GM19438 (cell line): Measurements from ENCODE around the gene CLDN4.
"Not testable (repeated sequence)": the region's sequence is repeated elsewhere in the genome, so short reads cannot be mapped to it uniquely, and the experiment has no call there.

Source experiments
- ATAC-seq: cut with Tn5 transposase; IDR thresholded peaks from one replicate; pipeline ENCODE4 v1.9.1; 2021; ENCODE audit warnings: low read depth; ENCODE audit not compliant: unreplicated experiment

CLDN4 gene

DNA sequence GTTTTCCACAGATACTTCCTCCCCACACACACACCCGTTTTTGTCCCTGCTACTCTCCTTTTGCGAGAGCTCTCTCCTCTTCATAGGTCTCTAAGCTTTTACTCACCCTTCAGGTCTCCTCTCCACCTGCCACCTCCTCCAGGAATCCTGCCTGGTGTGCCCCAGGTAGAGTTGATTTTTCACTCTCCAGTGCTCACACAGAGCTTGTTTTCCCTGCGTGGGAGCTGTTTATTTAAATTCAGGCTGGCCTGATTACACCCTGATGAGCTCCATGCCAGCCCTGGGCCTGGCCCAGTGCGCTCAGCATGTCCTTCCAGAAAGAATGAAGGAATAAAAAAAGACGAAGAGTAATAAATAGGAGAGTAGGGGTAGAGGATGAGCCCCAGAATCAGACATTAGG lies 7.5 kb upstream of the CLDN4 start:
- no peak for ATAC-seq

DNA sequence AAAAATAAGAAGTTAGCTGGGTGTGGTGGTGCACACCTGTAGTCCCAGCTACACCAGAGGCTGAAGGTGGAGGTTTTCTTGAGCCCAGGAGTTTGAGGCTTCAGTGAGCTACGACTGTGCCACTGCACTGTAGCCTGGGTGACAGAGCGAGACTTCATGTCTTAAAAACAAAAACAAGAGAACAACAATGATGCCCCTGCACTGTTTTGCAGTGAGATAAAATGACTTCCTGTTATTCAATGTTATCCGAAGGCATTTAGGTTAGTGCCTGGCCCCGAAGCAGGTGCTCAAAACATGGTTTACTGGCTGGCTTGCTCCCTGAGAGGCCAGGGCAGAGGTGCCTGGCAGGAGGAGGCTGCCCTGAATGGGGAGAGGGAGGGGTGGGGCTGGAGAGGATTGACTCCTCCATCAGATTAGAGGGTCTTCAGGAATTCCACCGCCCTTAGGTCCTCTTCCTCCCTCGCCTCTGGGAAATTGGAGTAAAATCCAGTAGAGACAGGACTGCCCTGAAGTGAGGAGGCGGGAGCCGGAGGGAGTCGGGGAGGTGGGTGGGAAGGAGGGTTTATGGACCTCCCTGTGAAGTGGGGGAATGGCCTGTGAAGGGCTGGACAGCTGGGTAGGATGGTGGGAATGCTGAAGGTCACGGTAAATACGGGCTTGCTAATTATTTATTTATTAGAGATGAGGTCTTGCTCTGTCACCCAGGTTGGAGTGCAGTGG lies 6.8 kb upstream of the CLDN4 start:
- no peak for ATAC-seq

DNA sequence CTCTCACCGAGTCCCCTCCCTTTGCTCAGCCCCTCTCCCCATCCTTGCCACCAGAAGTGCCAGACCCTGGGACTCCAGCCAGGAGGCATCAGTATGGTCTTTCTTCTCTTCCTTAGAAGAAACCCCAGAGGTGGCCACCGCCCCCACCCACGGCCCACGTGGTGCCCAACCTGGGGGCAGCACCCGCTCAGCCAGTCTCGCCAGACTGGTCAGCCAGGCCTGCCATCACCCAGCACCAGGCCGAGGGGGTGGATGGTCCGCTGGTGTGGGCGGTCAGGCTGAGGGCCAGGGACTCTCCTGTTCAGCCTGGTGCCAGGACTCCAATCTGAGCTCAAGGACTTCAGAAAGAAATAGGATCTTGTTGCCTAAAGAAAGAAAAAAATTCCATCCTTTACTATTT lies 5.8 kb upstream of the CLDN4 start:
- ATAC-seq, result no peak

GRCh38 chr7:73827567-73828106 lies 3.2 kb upstream of the CLDN4 start:
- ATAC-seq, result no peak

DNA sequence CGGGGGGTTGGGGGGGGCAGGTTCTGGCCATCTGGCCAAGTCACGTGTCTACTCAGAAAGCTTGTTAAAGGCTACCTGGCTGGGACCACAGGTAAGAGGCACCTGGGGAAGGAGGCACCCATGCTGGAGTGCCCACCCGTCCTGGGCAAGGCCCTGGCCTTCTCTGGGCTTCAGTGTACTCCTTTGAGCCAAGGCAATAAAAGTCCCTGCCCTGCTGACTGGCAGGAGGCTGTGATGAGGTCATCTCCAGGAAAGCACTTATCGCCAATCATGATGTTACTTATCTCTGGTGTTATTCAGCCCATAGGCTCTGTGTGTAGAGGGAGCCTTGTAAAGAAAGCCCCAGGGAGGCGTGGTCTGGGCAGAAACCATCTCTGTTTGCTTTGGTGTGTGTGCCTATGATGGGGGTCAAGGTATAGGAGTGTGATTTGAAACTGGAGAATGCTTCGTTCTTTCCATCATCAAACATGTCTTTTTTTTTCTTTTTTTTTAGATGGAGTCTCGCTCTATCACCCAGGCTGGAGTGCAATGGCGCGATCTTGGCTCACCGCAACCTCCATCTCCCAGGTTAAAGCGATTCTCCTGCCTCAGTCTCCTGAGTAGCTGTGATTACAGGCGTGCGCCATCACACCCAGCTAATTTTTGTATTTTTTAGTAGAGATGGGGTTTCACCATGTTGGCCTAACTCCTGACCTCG lies 2.5 kb upstream of the CLDN4 start:
- no peak for ATAC-seq

- ATAC-seq, result no peak
Observed at GRCh38 chr7:73828972-73829371, 1.8 kb upstream of the CLDN4 start.

DNA sequence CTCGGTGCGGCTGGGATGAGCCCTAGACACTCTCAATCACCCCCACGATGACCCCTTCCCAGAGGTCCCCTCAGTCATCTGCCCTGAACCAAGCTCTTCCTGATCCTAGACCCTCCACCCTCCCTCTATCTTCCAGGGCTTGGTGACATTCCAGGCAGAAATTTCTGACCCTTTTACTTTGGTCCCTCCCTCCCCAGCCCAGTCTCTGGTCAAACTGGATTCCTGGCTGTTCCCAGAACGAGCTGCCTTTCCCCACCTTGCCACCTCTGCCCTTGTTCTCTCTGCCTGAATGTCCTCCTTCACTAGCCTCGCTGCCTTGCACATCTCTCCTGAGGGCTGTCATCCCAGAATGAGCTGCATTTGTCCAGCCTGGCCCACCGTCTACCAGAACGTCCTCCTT lies 1.3 kb upstream of the CLDN4 start:
- ATAC-seq, result no peak

DNA sequence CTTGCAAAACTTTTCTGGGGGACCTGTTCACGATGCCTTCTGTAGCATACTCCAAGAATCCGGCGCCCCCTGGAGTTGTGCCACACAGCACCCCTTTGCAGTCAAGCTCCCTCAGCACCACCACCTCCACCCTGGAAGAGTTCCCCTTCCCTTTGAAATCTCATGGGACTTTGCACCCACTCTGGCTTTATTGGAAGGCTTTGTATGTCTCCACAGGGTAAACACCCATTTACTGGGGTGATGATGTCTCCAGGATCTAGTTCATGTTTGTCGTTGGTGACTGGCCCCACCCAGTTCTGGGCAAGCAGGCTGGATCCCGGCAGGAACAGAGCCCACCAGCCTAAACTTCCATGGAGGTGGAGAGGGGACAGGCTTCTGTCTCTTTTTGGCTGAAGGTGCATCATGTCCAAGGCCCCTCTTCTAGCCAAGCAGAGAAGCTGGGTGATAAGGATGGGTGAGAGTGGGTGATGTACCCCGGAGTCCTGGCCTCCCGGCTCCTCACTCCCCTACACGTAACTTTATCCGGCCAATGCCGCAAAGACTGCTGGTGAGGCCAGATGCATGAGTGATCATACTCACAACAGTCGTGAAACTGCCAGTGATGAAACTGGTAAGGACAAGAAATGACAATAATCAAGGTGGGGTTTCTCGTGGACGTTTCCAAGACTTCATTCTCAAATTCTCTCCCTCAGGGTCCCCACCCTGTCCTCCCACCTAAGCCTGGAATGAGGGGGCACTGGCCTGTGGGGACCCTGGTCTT lies 695 bp upstream of the CLDN4 start:
- no peak for ATAC-seq

- no peak for ATAC-seq
Observed at GRCh38 chr7:73831584-73831833, 713 bp downstream of the CLDN4 start.

- ATAC-seq, result no peak
Observed at GRCh38 chr7:73831834-73832651, 1.2 kb downstream of the CLDN4 start.

- no peak for ATAC-seq
Observed at GRCh38 chr7:73832806-73833205, 2.0 kb downstream of the CLDN4 start.

DNA sequence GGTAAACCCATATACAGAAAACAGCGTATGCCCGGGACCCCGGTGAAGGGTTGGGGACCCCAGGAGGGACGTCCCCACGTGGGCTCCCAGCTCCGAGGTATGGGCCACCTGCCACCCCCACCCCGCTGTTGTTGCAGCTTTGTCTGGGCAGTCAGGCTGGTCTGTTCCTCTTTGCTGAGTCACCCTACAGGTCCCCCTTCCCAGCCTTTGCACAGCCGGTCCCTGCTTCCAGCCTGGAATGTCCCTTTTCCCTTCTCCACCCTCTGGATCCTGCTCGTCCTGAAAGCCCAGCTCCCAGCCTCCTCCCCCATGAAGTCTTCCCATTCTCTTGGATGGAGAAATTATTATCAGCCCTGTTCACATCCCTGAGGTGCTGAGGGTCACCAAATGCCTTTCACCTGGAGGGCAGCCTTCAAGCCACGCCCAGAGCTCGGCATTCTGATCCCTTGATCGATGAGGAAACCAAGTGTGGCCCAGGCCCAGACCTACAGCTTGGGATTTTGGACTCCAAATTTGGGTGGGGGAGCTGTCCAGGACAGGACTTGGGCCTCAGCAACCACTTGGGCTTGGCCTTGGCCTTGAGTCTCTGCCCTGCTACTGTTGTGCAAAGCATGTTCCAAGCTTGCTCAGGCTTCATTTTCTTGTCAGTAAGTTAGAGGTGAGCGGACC lies 2.6 kb downstream of the CLDN4 start:
- ATAC-seq, result no peak

DNA sequence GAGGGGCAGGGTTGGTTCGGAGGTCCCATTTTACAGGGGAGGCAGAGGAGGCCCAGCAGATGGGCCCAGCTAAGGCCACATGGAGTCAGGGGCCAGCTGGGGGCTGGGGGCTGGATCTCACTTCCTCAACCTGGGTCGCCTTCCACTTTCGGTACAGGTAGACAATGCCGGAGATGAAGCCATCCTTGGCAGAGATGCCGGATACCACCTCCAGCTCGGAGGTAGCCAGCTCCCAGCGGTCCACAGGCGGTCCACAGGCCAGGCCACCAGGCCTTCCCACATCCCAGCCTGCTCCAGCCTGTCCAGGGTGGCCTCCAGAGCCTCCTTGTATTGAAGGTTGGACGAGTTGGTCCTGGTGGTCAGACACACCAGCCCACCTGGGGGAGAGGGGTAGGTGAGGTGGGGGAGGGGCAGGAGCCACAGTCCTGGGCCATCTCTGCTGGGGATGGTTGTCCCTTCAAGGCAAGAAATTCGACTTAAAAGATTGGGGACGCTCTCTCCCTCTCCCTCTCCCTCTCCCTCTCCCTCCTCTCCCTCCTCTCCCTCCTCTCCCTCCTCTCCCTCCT lies 3.9 kb downstream of the CLDN4 start:
- no peak for ATAC-seq

GRCh38 chr7:73837167-73837566 lies 6.4 kb downstream of the CLDN4 start:
- ATAC-seq, result not testable (repeated sequence)

DNA sequence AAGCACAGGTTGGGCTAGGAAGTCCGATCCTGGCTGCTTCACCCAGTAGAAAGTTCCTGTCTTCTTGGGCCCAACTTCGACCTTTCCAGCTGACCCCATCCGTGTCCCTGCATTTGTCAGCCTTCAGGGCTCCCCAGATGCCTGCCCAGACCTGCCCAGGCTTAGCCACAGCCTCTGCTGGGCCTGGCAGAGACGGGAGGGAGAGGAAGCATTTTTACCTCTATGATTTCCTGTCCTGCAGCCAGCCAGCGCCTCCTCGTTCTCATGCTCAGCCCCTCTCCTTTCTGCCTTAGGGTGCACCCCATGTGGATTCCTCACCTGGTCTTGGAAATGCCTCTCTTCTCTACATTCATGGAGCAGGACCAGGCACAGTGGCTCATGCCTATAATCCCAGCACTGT lies 7.8 kb downstream of the CLDN4 start:
- ATAC-seq, result no peak

DNA sequence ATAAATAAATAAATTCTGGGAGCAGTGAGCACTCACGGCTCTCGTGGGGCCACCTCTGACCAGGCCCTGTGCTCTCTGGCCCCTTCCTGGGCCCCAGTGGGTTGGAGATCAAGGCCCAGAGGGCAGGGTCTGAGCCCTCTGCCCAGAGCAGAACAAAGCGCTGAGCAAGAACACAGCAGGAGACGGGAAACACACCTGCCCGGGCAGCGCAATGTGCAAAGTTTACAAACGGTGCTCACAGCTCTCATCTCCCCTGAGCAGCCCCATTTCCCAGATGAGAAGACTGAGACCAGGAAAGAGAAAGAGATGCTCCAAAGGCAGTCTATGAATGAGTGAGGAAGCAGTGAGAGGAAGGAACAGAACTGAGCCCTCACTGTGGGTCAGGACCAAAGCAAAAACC lies 8.5 kb downstream of the CLDN4 start:
- no peak for ATAC-seq

GRCh38 chr7:73839743-73840714 lies 9.2 kb downstream of the CLDN4 start:
- no peak for ATAC-seq

DNA sequence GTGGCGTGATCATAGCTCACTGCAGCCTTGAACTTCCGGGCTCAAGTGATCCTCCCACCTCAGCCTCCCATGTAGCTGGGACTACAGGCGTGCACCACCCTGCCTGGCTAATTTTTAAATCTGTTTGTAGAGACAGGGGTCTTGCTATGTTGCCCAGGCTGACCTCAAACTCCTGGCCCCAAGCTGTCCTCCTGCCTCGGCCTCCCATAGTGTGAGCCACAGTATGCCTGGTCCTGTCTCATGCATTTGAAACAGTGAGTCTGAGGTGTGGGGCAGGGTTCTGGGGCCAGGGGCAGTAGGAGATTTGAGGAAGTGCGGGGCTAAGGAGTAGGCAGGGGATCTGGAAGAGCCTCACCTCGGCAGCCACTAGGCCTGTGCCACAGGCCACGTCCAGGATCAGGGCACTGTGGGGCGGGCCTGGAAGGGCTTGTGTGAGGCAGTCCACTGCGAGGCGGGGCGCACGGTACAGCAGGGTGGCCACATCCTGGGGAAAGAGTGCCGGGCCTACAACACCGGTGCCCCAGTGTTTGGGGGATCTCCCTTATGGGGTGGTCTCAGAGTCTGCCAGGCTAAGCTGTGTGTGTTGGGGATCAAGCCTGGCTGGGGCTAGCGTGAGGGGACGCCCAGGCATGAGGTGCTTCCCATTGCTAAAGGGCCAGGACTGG lies 10.1 kb downstream of the CLDN4 start:
- ATAC-seq, result no peak
